ENCODE data around the gene FBXW8.

FBXW8 gene

DNA sequence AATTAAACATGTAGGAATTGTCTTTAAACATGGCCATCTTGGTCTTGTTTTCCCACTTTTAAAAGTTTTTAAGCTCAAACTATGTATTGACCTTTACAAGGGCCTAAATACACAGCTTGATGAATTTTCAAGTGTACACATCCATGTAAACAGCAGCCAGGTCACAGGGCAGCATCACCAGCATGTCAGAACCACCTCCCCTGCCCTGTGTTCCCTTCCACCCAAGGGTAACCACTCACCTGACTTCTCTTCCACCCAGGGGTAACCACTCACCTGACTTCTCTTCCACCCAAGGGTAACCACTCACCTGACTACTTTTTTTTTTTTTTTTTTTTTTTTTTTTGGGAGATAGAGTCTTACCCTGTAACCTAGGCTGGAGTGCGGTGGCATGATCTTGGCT is 4.6 kb downstream of the FBXW8 start:
- H3K9me3 ChIP-seq (replicated peaks; ENCODE audit: insufficient read depth, low read length) = no peaks in the 10 kb centered on the region
- H3K4me1 ChIP-seq (ENCODE audit: low read length) = peaks cover 10% of the 10 kb centered on the region
- no peak for DNase-seq
- H2AFZ ChIP-seq (ENCODE audit: low read length) = no peak overlapping the region
- no peaks in the 10 kb centered on the region for H4K20me1 ChIP-seq (ENCODE audit: insufficient read depth, low read length)
- no peaks in the 10 kb centered on the region for H3K36me3 ChIP-seq (replicated peaks; ENCODE audit: insufficient read depth, low read length)
- no peak overlapping the region for H3K9ac ChIP-seq (ENCODE audit: low read length)
- TF ChIP-seq, protein P1, sequence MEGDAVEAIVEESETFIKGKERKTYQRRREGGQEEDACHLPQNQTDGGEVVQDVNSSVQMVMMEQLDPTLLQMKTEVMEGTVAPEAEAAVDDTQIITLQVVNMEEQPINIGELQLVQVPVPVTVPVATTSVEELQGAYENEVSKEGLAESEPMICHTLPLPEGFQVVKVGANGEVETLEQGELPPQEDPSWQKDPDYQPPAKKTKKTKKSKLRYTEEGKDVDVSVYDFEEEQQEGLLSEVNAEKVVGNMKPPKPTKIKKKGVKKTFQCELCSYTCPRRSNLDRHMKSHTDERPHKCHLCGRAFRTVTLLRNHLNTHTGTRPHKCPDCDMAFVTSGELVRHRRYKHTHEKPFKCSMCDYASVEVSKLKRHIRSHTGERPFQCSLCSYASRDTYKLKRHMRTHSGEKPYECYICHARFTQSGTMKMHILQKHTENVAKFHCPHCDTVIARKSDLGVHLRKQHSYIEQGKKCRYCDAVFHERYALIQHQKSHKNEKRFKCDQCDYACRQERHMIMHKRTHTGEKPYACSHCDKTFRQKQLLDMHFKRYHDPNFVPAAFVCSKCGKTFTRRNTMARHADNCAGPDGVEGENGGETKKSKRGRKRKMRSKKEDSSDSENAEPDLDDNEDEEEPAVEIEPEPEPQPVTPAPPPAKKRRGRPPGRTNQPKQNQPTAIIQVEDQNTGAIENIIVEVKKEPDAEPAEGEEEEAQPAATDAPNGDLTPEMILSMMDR (IDR thresholded peaks at IDR 0.05; ENCODE audit: low read length) = no peak
- TF ChIP-seq EZH2 (optimal IDR thresholded peaks at IDR 0.05; ENCODE audit: low read depth, low read length) (no peak), EZH2phosphoT487 (IDR thresholded peaks at IDR 0.05; ENCODE audit: low read length) (no peak)
- no peaks in the 10 kb centered on the region for H3K27me3 ChIP-seq (replicated peaks; ENCODE audit: insufficient read depth, low read length)
- H3K79me2 ChIP-seq (ENCODE audit: low read length) = peaks cover 26% of the 10 kb centered on the region
- H3K27ac ChIP-seq (ENCODE audit: low read length) = no peak overlapping the region
- no peak overlapping the region for H3K4me3 ChIP-seq (ENCODE audit: low read length)
- no peaks in the 10 kb centered on the region for H3K9me2 ChIP-seq (replicated peaks; ENCODE audit: insufficient read depth, low read length)
- no peaks in the 10 kb centered on the region for H3F3A ChIP-seq (ENCODE audit: insufficient read depth, low read length)
- no peak overlapping the region for H3K4me2 ChIP-seq (ENCODE audit: low read depth, low read length)

DNA sequence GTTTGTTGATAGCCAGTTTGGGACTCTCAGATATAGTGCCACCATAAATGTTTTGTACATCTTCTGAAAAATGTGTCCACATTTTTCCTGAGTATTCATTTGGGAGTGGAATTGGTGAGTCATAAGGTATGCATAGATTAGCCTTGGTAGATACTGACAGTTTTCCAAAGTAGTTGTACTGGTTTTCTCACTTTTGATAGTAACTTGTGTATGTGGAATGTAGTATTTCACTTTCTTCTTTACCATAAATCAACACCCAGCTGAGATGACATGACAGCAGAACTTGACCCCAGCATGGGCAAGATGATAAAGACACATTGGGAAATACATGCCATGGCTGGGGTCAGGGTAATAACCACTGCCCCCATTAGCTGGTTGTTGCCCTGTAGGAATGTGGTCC is 5.4 kb downstream of the FBXW8 start:
- H4K20me1 ChIP-seq (ENCODE audit: insufficient read depth, low read length) = no peaks in the 10 kb centered on the region
- no peak for TF ChIP-seq EZH2phosphoT487 (IDR thresholded peaks at IDR 0.05; ENCODE audit: low read length)
- TF ChIP-seq, protein P1 (IDR thresholded peaks at IDR 0.05; ENCODE audit: low read length) = no peak
- TF ChIP-seq EZH2 (optimal IDR thresholded peaks at IDR 0.05; ENCODE audit: low read depth, low read length) = no peak
- no peak overlapping the region for H3K9ac ChIP-seq (ENCODE audit: low read length)
- peak overlapping the region; percentile 37; the same call in 1 of the 2 replicates for H3K27ac ChIP-seq (ENCODE audit: low read length)
- H2AFZ ChIP-seq (ENCODE audit: low read length) = no peak overlapping the region
- peaks cover 16% of the 10 kb centered on the region for H3K4me1 ChIP-seq (ENCODE audit: low read length)
- H3K79me2 ChIP-seq (ENCODE audit: low read length) = peaks cover 25% of the 10 kb centered on the region
- H3F3A ChIP-seq (ENCODE audit: insufficient read depth, low read length) = 0 out of 2 replicates have a peak, but pooled peaks cover 3% of the 10 kb centered on the region
- H3K9me3 ChIP-seq (replicated peaks; ENCODE audit: insufficient read depth, low read length) = no peaks in the 10 kb centered on the region
- no peaks in the 10 kb centered on the region for H3K9me2 ChIP-seq (replicated peaks; ENCODE audit: insufficient read depth, low read length)
- H3K27me3 ChIP-seq (replicated peaks; ENCODE audit: insufficient read depth, low read length) = no peaks in the 10 kb centered on the region
- H3K4me3 ChIP-seq (ENCODE audit: low read length) = no peak overlapping the region
- no peaks in the 10 kb centered on the region for H3K36me3 ChIP-seq (replicated peaks; ENCODE audit: insufficient read depth, low read length)
- no peak for DNase-seq
- H3K4me2 ChIP-seq (ENCODE audit: low read depth, low read length) = peak overlapping the region; percentile 12; the same call in 1 of the 2 replicates

DNA sequence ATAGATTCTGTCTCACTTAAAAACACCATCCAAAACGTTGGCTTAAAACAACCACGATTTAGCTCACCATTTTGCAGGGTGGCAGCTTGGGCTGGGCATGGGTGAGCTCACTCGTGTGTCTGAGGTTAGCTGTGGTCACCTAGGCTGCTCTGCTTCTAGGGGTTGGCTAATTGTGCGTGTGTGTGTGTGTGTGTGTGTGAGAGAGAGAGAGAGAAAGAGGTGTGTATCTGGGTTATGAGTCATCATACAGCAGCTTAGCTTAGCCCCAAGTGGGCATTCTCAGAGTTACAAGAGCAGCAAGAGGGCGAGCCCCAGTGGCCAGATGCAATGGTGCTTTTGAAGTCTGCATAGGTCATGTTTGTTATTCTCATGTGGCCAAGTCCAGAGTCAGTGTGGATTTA is 6.0 kb downstream of the FBXW8 start:
- no peaks in the 10 kb centered on the region for H4K20me1 ChIP-seq (ENCODE audit: insufficient read depth, low read length)
- no peak overlapping the region for H3K9ac ChIP-seq (ENCODE audit: low read length)
- no peak overlapping the region for H3K4me3 ChIP-seq (ENCODE audit: low read length)
- H3K4me2 ChIP-seq (ENCODE audit: low read depth, low read length) = peak overlapping the region; percentile 12; the same call in 1 of the 2 replicates
- H3K27ac ChIP-seq (ENCODE audit: low read length) = peak overlapping the region; percentile 37; the same call in 1 of the 2 replicates
- peak; percentile 66 for DNase-seq
- H3K4me1 ChIP-seq (ENCODE audit: low read length) = peaks cover 21% of the 10 kb centered on the region
- H3K36me3 ChIP-seq (replicated peaks; ENCODE audit: insufficient read depth, low read length) = no peaks in the 10 kb centered on the region
- H2AFZ ChIP-seq (ENCODE audit: low read length) = no peak overlapping the region
- TF ChIP-seq EZH2 (optimal IDR thresholded peaks at IDR 0.05; ENCODE audit: low read depth, low read length) (no peak), EZH2phosphoT487 (IDR thresholded peaks at IDR 0.05; ENCODE audit: low read length) (no peak)
- TF ChIP-seq, protein P1 (IDR thresholded peaks at IDR 0.05; ENCODE audit: low read length) = peak; percentile 31
- peaks cover 9% of the 10 kb centered on the region for H3F3A ChIP-seq (ENCODE audit: insufficient read depth, low read length)
- H3K27me3 ChIP-seq (replicated peaks; ENCODE audit: insufficient read depth, low read length) = no peaks in the 10 kb centered on the region
- H3K9me2 ChIP-seq (replicated peaks; ENCODE audit: insufficient read depth, low read length) = no peaks in the 10 kb centered on the region
- H3K79me2 ChIP-seq (ENCODE audit: low read length) = peaks cover 22% of the 10 kb centered on the region
- no peaks in the 10 kb centered on the region for H3K9me3 ChIP-seq (replicated peaks; ENCODE audit: insufficient read depth, low read length)

All from MM.1S (cell line).